GM18861 (cell line): ENCODE data around the gene KAZN.

Experiments used
- ATAC-seq: cut with Tn5 transposase; IDR thresholded peaks from one replicate; pipeline ENCODE4 v1.9.1; 2021; ENCODE audit not compliant: unreplicated experiment

The KAZN gene

DNA sequence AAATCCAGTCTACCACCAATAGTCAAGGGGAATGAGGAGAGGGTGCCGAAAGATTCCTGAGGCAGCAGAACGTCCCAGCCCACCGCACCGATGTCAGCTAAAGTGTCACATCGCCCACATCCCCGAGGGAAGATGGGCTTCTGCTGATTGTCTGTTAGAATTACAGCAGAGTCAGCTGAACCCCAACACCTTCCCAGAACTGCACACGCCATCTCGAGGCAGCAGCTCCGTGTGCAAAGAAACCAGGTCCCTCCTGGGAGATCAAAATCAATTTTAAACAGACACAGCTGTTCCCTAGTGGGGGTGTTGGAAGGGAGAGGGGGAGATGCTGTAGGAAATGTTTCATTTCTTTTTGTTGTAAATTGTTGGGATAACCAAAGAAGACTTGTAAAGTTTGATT is 12.8 kb upstream of the KAZN start:
- ATAC-seq = no peak

DNA sequence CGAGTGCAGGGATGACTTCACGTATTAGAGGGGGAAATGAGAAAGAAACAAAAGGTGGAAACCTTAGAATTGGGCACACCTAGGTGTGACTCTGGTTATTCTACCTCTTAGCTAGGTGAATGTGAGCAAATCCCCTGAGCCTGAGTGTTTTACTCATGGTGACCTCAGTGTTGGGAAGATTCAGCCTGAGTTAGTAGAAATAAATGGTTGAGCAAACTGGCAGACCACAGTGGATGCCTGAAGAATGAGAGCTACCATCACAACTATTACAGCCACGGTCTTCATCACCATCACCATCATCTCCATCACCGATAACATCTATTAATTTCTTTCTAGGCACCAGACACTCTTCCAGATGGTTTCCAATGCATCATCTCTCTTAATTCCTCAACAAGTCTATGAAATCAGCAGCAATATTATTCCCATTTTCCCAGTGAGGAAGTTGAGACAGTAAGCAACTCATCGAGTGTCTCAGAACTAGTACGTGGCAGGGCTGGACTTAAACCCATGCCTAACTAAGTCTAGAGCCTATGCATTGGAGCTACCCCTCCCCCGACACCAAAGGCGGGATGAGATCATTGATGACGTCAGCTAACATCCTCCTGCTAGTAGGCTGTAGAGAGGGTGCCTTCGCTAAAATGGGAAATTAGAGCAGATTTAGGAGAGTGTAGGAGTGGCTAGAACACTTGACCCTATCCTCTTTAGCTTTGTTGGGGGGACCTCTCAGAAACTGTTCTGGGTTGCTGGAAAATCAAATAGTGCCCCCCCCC is 7.9 kb upstream of the KAZN start:
- ATAC-seq = no peak

DNA sequence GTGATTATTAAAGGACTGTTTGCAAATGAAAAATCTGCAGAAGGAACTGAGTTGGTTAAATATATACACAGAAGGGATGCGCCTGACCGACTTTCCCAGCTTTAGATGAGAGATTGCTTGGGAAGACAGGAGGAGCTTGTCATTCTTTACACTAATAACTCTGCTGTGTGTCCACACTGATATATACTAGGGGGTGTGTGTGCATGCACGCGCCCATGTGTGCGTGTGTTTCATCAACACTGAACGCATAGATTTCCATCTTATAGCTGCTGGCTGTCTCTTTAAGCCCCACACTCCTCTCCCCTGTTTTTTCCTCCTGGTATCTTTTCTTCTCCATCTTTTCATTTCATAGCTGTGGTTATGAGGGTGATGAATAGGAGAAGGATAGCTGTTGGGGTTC is 6.9 kb upstream of the KAZN start:
- no peak for ATAC-seq

DNA sequence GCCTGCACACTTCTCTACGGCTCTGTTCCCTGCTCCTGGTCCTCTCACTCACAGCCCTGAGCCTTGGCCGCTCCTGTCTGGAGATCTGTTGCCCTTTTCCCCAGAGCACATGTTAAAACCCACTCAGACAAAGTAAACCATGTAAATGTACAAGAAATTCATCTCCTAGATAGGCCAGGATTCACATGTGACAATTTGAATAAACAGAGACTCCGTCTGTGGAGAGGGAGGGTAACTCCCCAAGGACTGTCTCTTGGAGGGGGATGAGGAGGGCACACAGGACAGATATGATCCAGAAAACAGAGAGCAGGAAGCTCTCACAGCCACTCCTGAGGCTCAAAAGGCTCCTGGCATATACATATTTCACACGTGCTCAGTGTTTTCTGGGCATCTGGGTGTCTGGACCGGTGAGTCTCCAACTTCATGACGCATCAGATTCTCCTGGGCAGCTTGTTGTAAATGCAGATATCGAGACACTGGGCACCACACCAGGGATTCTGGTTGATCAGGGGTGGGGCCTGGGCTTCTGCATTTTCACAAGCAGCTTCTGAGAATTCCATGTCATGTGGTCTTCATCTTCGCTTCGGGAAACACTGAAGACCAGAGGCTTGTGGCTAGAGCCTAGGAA is 6.4 kb upstream of the KAZN start:
- no peak for ATAC-seq

DNA sequence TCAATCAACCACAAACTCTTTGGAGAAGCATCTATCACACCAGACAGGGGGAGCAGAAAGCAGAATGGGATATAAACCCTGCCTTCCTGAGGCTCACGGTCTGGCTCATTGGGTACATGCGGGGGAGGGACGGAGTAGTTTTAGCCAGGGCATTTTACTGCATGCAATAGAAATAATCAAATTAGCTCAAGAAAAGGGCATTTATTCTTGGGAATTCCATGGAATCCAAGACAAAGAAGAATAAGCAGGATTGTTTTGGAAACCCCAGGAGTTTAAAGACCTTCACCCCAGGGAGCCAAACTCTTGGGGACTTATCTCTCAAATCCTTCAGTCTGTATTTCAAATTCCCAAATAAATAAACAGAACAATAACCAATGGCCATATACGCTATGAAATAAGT is 5.2 kb upstream of the KAZN start:
- ATAC-seq = no peak

DNA sequence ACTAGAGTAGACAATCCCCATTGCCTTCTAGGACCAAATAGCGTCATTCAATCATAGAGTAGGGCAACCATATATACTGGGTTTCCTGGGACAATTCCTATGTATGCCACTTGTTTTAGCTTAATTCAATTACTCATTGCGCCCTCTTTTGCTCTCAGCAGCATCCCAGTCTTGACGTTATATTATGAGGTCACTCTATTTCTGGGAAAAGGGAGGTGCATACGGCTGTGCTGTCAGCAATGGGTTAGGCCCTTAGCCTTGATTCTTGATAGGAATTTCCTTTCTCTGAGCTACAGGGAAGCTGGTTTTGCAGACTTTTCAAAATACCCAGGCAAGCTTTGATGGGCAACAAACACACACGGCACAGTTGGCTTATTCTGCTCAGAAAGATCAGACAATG is 4.4 kb upstream of the KAZN start:
- ATAC-seq = no peak

DNA sequence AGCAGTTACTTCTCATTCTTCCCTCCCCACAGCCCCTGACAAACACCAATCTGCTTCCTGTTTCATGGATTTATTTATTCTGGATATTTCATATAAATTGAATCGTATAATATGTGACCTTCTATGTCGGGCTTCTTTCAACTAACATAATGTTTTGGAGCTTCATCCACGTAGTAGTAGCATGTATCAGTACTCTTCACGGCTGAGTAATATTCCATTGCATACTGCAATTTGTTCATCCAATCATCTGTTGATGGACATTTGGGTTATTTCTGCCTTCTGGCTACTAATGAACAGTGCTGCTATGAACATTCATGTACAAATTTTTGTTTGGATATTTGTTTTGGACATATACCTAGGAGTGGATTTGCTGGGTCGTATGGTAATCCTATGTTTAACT is 1.9 kb upstream of the KAZN start:
- no peak for ATAC-seq

DNA sequence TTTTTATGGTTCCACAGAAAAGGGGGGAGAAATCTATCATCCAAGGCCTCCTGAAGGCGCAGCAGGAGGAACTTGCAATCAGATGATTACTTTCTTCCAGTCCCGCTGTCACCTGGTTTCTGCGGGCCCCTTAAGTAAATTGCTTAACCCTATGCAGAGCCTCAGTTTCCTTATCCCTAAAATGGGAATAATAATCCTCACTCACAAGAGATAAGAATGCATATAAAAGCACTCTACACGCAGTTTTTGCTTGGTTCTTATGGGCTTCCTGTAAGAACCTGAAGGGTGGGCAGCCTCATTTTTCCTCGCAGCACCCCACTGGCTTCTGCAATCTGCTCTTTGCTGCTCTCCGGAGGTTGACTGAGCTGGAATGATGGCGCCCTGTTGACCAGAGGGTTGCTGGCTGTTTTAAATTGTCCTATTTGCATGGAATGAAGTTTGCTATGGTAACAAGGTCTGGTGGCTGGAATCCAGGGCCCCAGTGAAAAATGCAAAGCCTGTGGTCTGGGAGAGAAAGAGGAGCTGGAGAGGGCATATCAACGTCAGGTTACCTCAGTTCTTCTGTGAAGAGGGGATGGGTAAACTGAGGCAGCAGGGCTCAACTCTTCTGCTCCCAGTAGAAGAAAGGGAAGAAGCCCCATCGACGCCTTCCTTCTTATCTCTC is 1.0 kb upstream of the KAZN start:
- ATAC-seq = no peak

DNA sequence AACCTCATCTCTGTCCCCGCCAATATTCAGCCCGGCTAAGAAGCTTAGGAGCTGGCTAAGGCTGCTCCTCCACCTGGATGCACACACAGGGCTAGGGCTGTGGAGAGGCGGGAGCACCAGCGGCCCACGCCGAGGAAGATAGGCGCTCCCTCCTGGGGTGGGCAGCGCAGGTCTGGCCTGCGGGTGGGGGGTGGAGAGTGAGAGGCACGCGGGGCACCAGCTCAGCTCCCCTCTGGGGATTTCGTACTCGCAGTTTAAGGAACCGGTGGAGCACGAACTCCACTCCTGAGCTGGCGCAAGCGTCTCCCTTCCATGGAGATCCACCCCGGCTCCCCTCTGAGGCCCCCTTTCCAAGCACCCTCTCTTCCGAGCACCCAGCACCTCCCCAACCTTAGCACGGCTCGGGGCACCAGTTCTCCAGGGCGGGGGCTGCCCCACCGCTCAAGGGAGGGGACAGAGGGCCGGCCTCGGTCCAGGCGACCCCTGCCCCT is 433 bp upstream of the KAZN start:
- no peak for ATAC-seq

DNA sequence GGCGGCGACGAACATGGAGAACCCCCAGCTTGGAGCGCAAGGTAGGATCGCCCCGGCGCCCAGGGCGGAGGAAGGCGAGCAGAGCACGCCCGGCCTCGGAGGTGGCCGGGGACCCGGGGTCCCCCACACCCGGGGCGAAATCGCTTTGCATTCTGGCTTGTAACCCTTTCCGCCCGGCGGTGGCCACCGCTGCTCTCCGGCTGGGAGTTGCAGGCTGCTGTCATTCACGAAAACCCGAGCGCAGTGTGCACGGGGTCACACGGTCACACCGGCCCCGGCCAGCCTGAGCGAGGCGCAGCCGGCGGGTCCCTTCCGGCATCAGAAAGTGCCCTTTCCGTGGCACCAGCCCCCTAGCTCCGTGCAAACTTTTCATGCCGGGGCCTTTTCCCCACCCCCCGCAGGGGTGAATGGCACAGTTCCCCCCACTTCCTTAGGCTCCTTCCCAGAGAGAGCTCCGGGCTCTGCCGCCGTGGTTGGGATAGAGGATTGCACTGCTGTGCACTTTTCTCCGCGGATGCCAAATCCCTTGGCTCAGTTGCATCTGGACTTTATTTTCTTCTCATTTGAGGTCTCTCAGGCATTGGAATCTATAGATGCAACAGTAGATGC is 802 bp downstream of the KAZN start:
- ATAC-seq = no peak

DNA sequence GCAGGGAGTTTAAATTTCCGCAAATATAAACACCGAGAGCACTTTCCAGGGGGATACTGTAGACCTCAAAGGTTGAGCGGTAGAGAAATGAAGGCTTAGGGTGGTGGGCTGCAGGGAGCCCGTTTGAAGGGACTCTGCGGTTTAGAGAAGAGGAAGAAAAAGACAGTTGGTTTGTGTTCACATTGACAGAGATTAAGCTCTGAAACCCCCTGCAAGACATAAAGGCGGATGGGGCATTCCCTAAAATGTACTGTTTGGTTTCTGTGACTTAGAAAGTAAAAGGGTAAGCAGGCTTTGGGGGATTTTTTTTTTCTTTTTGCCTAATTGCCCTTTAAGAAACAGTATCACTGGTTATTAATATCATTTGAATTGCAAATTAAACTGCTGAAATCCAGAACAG is 1.3 kb downstream of the KAZN start:
- ATAC-seq = no peak

DNA sequence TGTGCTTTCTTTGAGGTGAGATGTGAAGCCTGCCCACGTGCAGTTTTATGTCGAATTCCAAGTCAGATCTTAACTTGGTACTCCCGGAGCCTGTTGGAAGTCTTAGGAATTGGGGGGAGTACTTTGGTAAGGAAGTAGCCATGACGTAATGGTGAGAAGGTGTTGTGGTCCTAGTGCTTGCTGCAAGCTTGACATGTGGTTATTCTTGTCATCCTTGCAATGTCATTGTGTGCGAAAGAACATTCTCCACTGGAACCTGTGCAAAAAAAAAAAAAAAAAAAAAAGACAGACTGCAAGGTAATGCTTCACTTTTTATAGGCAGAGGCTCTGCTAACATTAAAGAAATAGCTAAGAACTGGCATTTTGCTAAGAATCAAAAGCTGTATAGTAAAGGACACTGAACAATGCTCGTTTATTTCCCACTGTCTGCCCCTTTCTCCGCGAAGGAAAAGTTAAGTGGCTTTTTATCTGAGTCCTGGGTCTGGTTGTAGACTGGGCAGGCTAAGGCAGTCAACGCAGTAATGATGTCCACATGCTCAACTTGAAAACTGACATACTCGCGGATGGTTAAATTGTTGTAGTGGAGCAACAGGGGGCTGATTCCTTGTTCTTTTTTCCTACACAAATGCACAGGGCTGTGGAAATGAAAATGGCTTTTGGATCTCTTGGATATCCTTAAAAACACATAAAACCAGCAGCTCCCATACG is 2.1 kb downstream of the KAZN start:
- ATAC-seq = no peak

DNA sequence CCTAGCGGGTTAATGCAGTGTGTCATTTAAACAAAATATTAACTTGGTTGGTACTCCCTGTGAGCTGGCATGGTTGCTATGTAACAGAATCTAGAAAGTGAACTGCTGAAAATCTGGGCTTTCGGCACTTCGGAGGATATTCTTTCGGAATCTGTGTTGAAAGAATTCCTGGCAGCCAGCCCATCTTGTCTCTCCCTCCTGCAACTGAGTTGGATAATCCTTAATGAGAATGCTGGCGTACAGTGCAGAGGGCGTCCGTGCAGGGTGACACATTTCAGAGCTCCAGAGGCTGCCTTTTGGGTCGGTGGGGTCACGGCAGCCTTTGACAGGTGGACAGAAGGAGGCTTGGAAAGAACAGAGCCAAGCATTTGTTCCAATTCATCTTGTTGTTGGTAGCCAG is 3.7 kb downstream of the KAZN start:
- no peak for ATAC-seq

DNA sequence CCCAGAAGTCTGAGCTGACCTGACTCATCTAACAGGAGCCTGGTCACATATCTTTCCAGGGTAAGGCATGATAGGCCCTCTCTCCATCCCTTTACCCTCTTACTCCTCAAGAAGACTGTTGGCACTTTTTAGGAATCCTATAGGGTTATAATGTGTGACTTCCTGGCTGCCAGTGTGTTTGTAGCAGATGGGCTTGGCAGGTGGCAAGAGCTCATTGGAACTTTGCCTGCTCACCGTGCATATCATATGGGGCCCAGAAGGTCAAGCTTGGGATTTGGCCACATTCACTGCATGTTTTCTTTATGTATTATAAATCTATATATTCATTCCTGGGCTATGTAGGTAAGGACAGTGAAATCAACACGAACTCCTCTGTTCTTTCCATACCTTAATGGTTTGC is 5.2 kb downstream of the KAZN start:
- no peak for ATAC-seq

DNA sequence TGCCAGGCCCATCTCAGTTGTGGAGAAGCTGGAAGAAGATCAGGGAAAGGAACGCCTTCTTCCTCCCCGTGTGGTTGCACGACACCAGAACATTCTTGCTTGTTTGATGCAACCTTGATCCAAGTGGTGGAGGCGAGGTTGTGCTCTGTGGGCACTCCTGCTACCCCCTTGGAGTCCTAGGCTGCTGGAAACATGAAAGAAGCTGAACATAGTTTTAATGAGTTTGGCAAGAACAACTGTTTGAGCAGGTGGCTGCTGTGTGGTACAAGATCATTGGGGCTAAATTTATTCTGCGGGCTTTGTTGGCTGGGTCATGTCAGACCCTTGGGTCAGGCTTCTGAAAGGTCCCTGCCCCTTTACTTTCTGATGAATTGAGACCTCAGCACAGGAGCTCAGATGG is 5.9 kb downstream of the KAZN start:
- no peak for ATAC-seq

DNA sequence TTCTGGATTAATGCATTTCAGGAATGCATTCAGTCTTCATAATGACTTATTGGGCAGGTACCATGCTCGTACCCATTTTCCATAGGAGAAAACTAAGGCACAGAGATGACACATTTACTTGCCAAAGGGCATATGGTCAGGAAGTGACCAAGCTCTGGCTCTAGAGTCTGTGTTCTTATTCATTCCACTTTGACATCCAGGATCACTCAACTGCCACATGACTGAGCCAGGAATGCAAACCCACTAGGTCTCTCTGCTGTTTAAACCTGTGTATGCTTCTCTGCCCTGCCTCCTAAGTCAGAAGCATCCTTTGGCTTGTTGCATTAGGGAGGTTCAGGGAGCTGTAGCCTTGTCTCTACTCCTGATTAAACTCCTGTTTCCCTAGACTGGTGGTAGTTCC is 7.5 kb downstream of the KAZN start:
- no peak for ATAC-seq

DNA sequence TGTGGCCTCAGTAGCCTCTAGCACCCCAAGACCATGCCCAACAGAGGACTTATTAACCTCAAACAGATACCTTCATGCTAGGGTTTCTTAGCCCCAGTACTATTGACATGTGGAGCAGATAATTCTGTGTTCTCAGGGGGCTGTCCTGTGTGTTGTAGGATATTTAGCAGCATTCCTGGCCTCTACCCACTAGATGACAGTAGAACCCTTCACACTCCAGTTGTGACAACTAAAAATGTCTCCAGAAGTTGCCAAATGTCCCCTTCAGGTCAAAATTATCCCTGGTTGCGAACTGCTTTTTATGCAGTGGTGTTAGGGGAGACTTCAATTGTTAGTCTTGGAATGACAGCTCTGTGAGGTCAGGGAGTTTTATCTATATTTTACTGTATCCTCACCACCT is 8.1 kb downstream of the KAZN start:
- no peak for ATAC-seq

DNA sequence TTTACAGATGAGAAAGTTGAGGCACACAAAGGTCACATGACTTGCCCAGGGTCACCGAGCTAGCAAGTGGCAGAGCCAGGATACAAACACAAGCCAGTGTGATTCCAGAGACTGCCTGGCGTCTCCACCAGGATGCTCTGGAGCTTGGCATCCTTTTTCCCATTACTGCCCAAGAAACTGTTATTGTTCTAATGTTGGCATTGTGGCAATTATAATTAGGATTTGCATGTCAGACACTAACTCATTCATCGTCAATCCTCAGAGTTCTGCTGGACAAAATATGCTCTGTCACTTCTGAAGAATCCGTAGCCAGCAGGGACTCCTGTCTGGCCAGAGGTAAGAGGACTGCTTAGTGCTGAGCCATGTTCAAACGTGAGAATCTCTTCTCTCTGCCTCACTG is 8.8 kb downstream of the KAZN start:
- ATAC-seq = no peak

DNA sequence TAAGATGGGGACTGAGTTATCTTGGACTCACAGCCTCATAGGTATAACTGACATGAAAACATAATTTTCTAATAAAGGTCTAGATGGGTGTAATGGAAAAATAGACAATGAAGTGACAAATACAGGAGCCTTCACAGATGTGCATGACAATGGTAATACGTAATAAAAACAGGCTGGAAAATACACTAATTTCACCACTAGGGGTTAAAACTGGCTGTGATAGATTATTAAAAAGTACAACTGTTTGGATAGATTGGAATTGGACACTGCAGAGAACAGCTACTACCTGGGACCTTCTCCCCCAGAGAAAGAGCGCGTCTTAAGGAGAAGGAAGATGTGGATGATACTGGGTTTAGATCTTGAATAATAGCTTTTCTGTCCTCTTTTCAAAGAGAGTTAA is 9.8 kb downstream of the KAZN start:
- no peak for ATAC-seq

DNA sequence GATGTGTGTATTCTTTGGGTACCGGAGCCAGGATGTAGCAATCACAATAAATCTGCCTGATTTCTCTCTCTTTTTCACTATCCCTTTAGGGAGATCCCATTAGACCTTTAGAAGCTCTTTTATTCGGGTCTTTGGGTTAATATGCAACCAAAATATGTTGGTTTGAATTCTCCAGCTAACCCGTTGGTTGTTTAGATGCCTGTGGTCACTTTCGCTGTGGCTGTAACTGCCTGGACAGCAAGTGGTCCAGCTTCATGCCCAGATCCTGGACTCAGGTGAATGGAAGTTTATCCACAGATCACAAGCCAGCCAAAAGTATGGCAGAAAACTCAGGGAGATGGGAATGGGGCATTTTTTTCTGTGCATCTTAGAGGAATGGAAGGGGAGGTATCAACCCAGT is 12.3 kb downstream of the KAZN start:
- no peak for ATAC-seq

DNA sequence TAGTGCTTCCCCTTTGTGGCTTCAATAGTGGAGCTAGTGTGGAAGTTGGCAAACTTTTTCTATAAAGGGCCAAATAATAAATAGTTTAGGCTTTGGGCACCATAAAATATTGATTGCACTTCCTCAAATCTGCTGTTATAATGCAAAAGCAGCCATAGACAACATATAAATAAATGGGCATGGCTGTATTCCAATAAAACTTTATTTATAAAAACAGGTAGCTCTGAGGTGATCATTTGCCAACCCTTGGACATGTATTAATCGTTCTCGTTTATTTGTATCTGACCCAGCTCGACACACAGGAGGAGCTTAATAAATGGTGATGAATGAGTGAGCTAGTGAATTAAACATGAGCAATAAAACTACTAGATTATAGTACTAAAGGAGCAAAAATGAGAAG is 13.3 kb downstream of the KAZN start:
- no peak for ATAC-seq
